ENCODE measurements around the gene GBE1.

GRCh38 chr3:81734742-81735141 is 26.7 kb downstream of the GBE1 start:
- TF ChIP-seq CTCF (IDR thresholded peaks at IDR 0.05), result no peak
- TF ChIP-seq POLR2A (IDR thresholded peaks at IDR 0.05), result no peak

All from vagina (tissue), 2 donors.